AG08396 (cell line): ENCODE measurements around the gene HOXA4.

ENCODE experiments used
- DNase-seq: peaks from one replicate; pipeline ENCODE4 v3.0.0; 2012; ENCODE audit warnings: low spot score, mixed read lengths

HOXA4 gene

GRCh38 chr7:27158436-27159265 lies 28.1 kb upstream of the HOXA4 start:
- no peak for DNase-seq

DNA sequence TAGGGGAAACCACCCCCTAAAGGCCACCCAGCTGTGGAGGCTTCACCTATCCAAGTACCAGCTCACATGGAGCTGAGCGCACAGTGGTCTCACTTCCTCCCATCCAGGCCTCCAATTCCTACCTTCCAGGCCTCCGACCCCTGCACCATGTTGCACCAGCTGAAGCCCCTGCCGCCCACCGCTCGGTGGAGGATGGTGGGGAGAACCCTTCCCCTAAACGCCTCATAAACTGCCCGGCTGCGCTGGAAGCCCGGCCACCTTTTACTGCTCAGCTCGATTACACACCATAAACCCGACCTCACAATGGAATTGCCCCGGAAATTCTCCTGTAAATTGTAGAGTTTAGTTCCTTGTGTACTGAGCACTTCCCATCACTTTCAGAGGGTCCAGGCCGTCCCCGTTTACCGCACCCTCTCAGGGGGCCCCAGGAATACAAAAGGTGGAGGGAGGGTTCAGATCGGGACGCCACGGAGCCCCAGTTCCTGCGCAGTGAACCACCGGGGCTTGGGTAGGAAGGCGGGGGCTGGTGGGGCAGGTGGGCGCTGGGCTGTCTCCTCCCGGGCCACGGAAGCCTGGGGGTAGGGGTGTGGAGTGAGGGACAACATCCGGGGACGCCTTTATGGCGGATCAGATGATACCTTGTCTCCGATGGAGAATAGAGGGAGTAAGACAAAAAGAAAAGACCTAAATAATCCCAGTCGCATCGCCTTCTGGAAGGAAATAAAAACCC lies 27.3 kb upstream of the HOXA4 start:
- DNase-seq, result no peak

- DNase-seq, result no peak
These were observed 26.6 kb upstream of the HOXA4 start for GRCh38 chr7:27156916-27157701.

DNA sequence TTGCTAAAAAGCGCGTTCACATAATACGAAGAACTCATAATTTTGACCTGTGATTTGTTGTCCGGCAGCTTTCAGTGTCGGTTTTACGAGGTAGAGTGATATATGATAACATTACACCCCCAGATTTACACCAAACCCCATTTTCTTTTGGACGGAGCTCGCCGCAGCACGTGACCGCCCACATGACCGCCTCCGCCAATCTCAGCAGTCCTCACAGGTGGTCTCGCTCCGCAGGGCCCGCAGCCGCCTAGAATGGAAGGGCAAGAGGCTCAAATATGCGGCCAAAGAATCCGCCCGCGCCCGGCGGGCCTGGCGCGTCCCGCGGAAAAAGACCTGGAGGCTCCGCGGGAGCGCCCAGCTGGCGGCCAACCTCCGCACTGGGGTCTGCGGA lies 25.9 kb upstream of the HOXA4 start, which contains the start of gene HOXA7:
HOXA7 (minus strand) TSS at position 168 of the 391 bp plus-strand sequence; CDS start at position 38, 130 bp downstream.
- DNase-seq, result peak; percentile 90

DNA sequence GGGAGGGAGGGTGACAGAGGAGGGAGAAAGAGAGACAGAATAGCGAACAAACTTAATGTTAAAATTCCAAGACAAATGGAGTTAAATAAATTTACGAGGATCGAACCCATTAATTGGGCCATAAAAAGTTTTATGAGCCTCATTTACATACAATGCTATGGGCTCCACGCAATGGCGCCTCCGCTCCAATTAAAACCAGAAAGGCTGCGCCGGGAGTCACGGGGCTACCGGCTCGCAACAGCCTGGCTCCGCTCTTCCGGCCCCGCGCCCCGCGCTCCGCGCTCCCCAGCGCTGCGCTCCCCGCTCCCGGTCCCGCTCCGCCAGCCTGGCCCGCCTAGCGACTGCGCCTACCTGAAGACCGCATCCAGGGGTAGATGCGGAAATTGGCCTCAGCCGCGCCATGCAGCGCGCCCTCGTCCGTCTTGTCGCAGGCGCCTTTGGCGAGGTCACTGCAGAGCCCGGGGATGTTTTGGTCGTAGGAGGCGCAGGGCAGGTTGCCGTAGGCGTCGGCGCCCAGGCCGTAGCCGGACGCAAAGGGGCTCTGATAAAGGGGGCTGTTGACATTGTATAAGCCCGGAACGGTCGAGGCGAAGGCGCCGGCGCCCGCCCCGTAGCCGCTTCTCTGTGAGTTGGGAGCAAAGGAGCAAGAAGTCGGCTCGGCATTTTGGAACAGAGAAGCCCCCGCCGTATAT lies 25.4 kb upstream of the HOXA4 start:
- DNase-seq, result peak; percentile 63

- DNase-seq, result no peak
These were observed 24.6 kb upstream of the HOXA4 start for GRCh38 chr7:27154901-27155815.

DNA sequence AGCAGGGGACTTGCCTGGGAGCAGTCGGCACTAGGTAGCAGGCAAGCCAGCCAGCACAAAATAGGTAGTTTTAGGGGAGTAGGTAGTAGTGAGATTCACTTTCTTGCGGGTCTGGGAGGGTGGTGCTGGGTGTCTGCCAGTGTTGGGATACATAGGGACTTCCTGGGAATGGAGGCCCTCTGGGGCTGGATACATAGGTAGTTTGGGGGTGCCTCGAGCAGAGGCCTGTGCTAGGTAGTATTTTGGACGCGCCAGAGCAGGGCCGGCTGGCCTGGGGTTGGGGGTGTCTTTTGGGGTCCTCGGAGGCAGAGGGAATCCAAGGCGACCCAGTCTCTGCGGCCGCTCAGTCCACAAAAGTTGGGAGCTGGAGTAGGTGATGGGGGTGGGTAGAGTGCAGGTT lies 23.8 kb upstream of the HOXA4 start:
- DNase-seq, result no peak

DNA sequence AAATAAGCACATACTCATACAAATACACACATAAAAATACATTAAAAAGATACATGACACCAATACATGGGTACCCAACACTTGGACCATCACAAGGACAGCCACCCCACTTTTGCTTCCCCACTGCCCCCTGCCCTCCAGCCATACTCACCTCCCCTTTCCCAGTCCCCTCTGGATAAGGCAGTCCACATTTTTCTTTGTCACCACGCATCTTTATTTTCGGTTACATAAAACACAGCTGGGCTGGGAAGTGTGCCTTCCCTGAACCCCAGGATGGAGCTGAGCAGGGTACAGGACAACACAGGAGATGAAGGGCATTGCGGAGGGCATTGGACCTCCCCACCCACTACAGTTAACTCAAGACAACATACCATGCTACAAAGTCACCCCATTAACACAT lies 23.0 kb upstream of the HOXA4 start:
- no peak for DNase-seq

- no peak for DNase-seq
These were observed 22.4 kb upstream of the HOXA4 start for GRCh38 chr7:27152816-27153442.

GRCh38 chr7:27151931-27152815 lies 21.6 kb upstream of the HOXA4 start, which contains the start of gene HOXA3:
Gene HOXA3, minus strand, starts transcription at chr7:27152583. Its CDS starts 41,943 bp downstream, at chr7:27110640.
- DNase-seq, result peak; percentile 69

DNA sequence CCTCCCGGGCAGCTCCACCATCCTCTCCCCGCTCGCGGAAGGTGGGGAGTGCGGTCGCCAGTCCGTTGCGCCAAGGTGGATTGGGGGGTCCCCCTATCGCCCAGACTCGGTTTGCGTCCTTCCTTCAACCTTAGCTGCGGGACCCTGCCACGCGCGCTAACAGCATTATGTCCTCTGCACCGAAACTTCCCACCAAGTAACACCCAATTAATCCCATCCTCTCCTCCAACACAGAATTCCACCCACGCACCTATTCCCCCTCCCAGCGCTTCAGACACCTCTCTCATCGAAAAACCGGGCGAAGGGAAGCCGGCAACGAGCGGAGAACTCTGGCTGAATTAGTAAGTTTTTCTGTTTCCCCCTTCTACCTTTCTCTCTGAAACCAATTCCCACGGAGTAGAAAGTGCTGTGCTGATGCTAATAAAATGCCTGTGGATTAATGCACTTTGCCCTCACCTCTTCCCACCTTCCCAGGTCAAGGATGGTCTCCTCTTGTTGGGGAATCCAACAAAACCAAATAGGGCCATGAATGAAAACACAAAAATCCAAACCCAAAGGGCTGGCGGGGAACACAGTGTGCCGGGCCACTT lies 20.9 kb upstream of the HOXA4 start:
- no peak for DNase-seq

- peak; percentile 92 for DNase-seq
These were observed 20.2 kb upstream of the HOXA4 start for GRCh38 chr7:27150568-27151340.

DNA sequence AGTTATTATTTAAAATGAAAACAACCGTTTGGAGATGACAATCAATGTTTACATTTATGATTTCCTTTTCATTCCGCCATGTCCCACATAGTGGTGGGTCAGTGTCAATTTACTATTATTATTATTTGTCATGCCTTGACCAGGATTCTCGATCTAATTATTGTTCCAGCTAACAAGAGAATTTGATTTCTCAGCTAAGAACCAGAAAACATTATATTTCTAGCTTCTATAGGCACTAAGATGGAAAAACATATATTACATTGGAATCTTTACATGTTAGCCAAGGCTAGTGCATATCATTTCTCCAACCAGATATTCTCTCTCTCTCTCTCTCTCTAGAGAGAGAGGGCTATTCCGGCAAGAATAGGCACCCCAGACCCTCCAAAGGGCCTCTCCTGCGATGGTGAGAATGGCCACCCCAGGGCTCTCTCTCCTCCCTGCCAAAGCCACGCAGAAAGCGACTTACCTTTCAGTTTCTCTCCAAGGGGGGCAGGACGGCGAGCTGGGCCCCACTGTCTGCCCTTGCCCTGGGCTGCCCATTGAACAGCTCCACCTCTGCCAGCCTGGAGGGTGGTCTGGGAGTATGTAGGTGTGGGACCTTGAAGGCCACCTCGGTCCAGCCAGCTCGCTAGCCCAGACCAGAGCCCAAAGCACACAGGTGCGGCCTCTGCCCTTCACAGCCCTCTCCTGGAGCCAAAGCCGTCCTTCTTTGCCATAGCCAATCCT lies 19.4 kb upstream of the HOXA4 start:
- DNase-seq, result no peak

DNA sequence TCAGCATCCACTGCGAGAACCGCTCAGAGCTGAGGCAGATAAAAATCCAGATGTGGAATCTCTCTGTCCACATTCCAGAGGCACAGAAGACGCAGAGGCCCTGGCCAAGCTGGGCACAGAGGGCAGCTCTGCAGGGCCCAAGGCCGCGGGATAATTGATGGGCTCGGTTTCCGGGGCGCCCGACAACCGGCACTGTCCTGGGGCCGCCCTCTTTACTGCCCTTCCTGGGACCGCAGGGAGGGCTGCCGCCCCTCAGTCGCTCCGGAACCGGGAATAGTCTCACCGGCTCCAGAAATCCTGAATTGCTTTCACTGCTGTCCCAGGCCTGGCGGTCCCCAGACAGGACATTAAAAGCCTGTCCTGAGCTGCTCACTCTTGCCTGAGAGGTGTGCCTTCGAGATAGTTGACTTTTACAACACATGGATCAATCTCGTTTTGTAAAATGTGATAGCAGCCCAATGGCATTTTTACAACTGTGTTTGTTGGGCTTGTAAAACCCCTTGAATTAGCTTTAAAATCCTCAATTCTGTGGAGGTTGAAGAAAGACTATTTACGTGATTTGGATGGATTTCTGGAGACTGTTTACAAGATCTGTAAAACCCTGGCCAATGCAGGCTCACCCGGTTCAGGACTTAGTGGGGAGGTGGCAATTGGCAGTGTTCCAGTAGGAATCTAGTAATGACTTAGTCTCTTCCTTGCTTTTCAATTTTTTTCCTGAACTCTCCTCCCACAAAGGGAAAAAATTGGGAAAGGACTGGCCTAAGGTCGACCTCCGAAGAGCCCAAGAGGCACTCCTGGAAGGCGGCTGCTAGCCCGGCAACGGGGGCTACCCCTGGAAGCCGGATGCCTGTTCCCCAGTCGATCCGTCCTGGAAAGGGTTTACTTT lies 18.4 kb upstream of the HOXA4 start:
- DNase-seq, result peak; percentile 52

GRCh38 chr7:27148031-27148755 lies 17.6 kb upstream of the HOXA4 start:
- peak; percentile 51 for DNase-seq
